HCT116 (cell line): ENCODE data around the gene MFAP3L. TPM values are rescaled to one million over a fixed set of nuclear protein-coding genes. Genes with fewer than 3 reads are reported as not detected.

Experiments
- ATAC-seq: fragments of 200-7000 bp; cut with Tn5 transposase; 2 replicates; pipeline ENCODE4 v1.9.1; 2020; ENCODE audit warnings: mild to moderate bottlenecking, moderate library complexity
- BruUV-seq: library from RNA; stranded (reverse); fragments of 400-500 nt; replicated peaks from 2 replicates; lab custom pipeline; 2021; lab: Mats Ljungman, UMichigan
- CTCF ChIA-PET: fragments of 300-600 bp; sonication (Branson Sonifier 250); formaldehyde crosslinking; loops from one replicate; lab custom pipeline; 2021; ENCODE audit warnings: antibody characterized with exemption; lab: Charles Lee
- POLR2A ChIA-PET: fragments of 300-600, 350-600 bp; sonication (Branson Sonifier 250); formaldehyde crosslinking; loops from one replicate; lab custom pipeline; 2021; ENCODE audit warnings: antibody characterized with exemption; lab: Charles Lee
- RAD21 ChIA-PET, 2 experiments: fragments of 300-600 bp; sonication (Branson Sonifier 250); formaldehyde crosslinking; loops; one replicate each; lab custom pipeline; 2023; ENCODE audit warnings: low total read pairs in 2 of 2; ENCODE audit not compliant: uncharacterized antibody in 2 of 2, unreplicated experiment in 2 of 2, low non-redundant PET in 1 of 2; lab: Charles Lee
- DNase-seq: peaks from one replicate; pipeline ENCODE4 v3.0.0-alpha.2; 2010; ENCODE audit warnings: low read depth, low spot score
- H2AFZ ChIP-seq: fragments of 200-600 bp; shearing (Covaris generic), sonication (generic); 2 replicates; pipeline ENCODE4 v1.6.1; 2017; ENCODE audit warnings: low read depth, mixed run types, mixed read lengths, antibody characterized with exemption, low read length; ENCODE audit not compliant: poor library complexity, severe bottlenecking
- H3K27ac ChIP-seq: 2 replicates; pipeline ENCODE4 v1.5.1; 2012; ENCODE audit warnings: low read depth, low read length
- H3K27me3 ChIP-seq: fragments of 200-600 bp; sonication (generic); 2 replicates; pipeline ENCODE4 v1.6.1; 2016; ENCODE audit warnings: mixed run types, low read length, mixed read lengths; ENCODE audit not compliant: insufficient read depth
- H3K36me3 ChIP-seq, 2 experiments: fragments of 200-500 bp in 1 of 2; fragments of 200-600 bp in 1 of 2; sonication (Bioruptor generic) in 1 of 2; sonication (generic) in 1 of 2; 2 replicates each; pipeline versions ENCODE4 v1.5.1 to v1.6.1; 2014 to 2016; ENCODE audit warnings: low read length in 2 of 2, inconsistent platforms in 1 of 2, mixed read lengths in 1 of 2, mixed run types in 1 of 2; ENCODE audit not compliant: insufficient read depth in 2 of 2, control insufficient read depth in 1 of 2
- H3K4me1 ChIP-seq, 2 experiments: fragments of 200-600 bp in 1 of 2; sonication (generic) in 1 of 2; 2 replicates each; pipeline versions ENCODE4 v1.5.1 to v1.6.1; 2012 to 2017; ENCODE audit warnings: low read length in 2 of 2, inconsistent platforms in 1 of 2, mild to moderate bottlenecking in 1 of 2, mixed read lengths in 1 of 2, mixed run types in 1 of 2, moderate library complexity in 1 of 2; ENCODE audit not compliant: insufficient read depth in 2 of 2, control insufficient read depth in 1 of 2
- H3K4me2 ChIP-seq: fragments of 200-600 bp; sonication (generic); 2 replicates; pipeline ENCODE4 v1.6.1; 2017; ENCODE audit warnings: mixed run types, low read length, mixed read lengths
- H3K4me3 ChIP-seq, 2 experiments: fragments of 200-600 bp in 1 of 2; sonication (generic) in 1 of 2; replicated peaks in 1 of 2; 2 replicates each; pipeline ENCODE4 v1.5.1; 2011 to 2016; ENCODE audit warnings: low read length in 2 of 2, control low read depth in 1 of 2, low read depth in 1 of 2, mild to moderate bottlenecking in 1 of 2, mixed read lengths in 1 of 2, mixed run types in 1 of 2
- H3K79me2 ChIP-seq: fragments of 200-600 bp; sonication (generic); 2 replicates; pipeline ENCODE4 v1.6.1; 2017; ENCODE audit warnings: mild to moderate bottlenecking, mixed run types, low read length, moderate library complexity, mixed read lengths; ENCODE audit not compliant: insufficient read depth
- H3K9ac ChIP-seq: fragments of 200-600 bp; sonication (generic); 2 replicates; pipeline ENCODE4 v1.6.1; 2016; ENCODE audit warnings: low read length, mixed read lengths
- H3K9me2 ChIP-seq: fragments of 200-600 bp; sonication (generic), shearing (Covaris generic); 2 replicates; pipeline ENCODE4 v1.6.1; 2017; ENCODE audit warnings: mixed run types, mild to moderate bottlenecking, moderate library complexity; ENCODE audit not compliant: insufficient read depth
- H3K9me3 ChIP-seq, 2 experiments: fragments of 200-500 bp in 1 of 2; fragments of 200-600 bp in 1 of 2; sonication (Bioruptor generic) in 1 of 2; sonication (generic) in 1 of 2; 2 replicates each; pipeline ENCODE4 v1.6.1; 2014 to 2017; ENCODE audit warnings: low read length in 2 of 2, mixed read lengths in 2 of 2, inconsistent platforms in 1 of 2, low read depth in 1 of 2, mild to moderate bottlenecking in 1 of 2, mixed run types in 1 of 2, moderate library complexity in 1 of 2; ENCODE audit not compliant: control insufficient read depth in 1 of 2, insufficient read depth in 1 of 2
- H4K20me1 ChIP-seq: fragments of 200-600 bp; sonication (generic), shearing (Covaris generic); 2 replicates; pipeline ENCODE4 v1.6.1; 2017; ENCODE audit warnings: mixed run types, mild to moderate bottlenecking, moderate library complexity; ENCODE audit not compliant: insufficient read depth
- CBX3 ChIP-seq: IDR thresholded peaks from 2 replicates; pipeline ENCODE4 v1.6.1; 2012; ENCODE audit warnings: low read depth
- CEBPB ChIP-seq: IDR thresholded peaks from 2 replicates; pipeline ENCODE4 v1.6.1; 2012; ENCODE audit warnings: low read depth
- ELF1 ChIP-seq: IDR thresholded peaks from 2 replicates; pipeline ENCODE4 v1.6.1; 2012; ENCODE audit warnings: low read depth, borderline replicate concordance
- EZH2phosphoT487 ChIP-seq: fragments of 200-600 bp; IDR thresholded peaks from 2 replicates; pipeline ENCODE4 v1.6.1; 2018; ENCODE audit warnings: antibody characterized with exemption, borderline replicate concordance
- FOSL1 ChIP-seq: IDR thresholded peaks from 2 replicates; pipeline ENCODE4 v1.6.1; 2012; ENCODE audit warnings: low read depth
- JUND ChIP-seq: IDR thresholded peaks from 2 replicates; pipeline ENCODE4 v1.6.1; 2012
- MAX ChIP-seq: IDR thresholded peaks from 2 replicates; pipeline ENCODE4 v1.6.1; 2012
- POLR2A ChIP-seq: IDR thresholded peaks from 2 replicates; pipeline ENCODE4 v1.7.0; 2011; ENCODE audit warnings: borderline replicate concordance; ENCODE audit not compliant: insufficient read depth, insufficient read length; ENCODE audit errors: extremely low read depth
- POLR2AphosphoS5 ChIP-seq: IDR thresholded peaks from 2 replicates; pipeline ENCODE4 v1.6.1; 2011; ENCODE audit warnings: mild to moderate bottlenecking, low read depth, low read length, moderate library complexity
- RAD21 ChIP-seq: IDR thresholded peaks from 2 replicates; pipeline ENCODE4 v1.6.1; 2012; ENCODE audit warnings: low read depth, mild to moderate bottlenecking
- SIN3A ChIP-seq: IDR thresholded peaks from 2 replicates; pipeline ENCODE4 v1.6.1; 2012; ENCODE audit warnings: low read depth
- SP1 ChIP-seq: IDR thresholded peaks from 2 replicates; pipeline ENCODE4 v1.6.1; 2012; ENCODE audit warnings: low read depth
- SRF ChIP-seq: IDR thresholded peaks from 2 replicates; pipeline ENCODE4 v1.6.1; 2012; ENCODE audit warnings: low read depth
- YY1 ChIP-seq: IDR thresholded peaks from 2 replicates; pipeline ENCODE4 v1.6.1; 2011; ENCODE audit warnings: low read length, low read depth, moderate library complexity, mild to moderate bottlenecking; ENCODE audit not compliant: insufficient replicate concordance; ENCODE audit errors: extremely low read depth
- ZFX ChIP-seq: fragments of 450-650 bp; IDR thresholded peaks from 2 replicates; pipeline ENCODE4 v1.6.1; 2017
- intact Hi-C: fragments of 100-400 bp; cut with micrococcal nuclease; formaldehyde crosslinking; loops from 2 replicates; pipeline ENCODE4 v1.10.0; 2022
- total RNA-seq: library from RNA; stranded (reverse); gene quantifications from one replicate; pipeline ENCODE4 v1.2.1, GENCODE V29; 2021; ENCODE audit not compliant: unreplicated experiment
- TF ChIP-seq, protein P1 (sequence below), 3 experiments: fragments of 200-600 bp in 1 of 3; sonication (generic) in 1 of 3; IDR thresholded peaks in 2 of 3; conservative IDR thresholded peaks in 1 of 3; 2 replicates each; pipeline ENCODE4 v1.5.1; 2012 to 2017; ENCODE audit warnings: low read depth in 2 of 3, low read length in 2 of 3, antibody characterized with exemption in 1 of 3, borderline replicate concordance in 1 of 3, control low read depth in 1 of 3, mild to moderate bottlenecking in 1 of 3, mixed read lengths in 1 of 3, mixed run types in 1 of 3, moderate library complexity in 1 of 3; ENCODE audit not compliant: insufficient read depth in 1 of 3

MFAP3L gene
- total RNA-seq, 1 experiment from 2014 or later = 8.4 TPM

GRCh38 chr4:169956091-169956843, 69.9 kb downstream of the MFAP3L start:
- no peak overlapping the region for H3K9ac ChIP-seq
- no peaks in the 10 kb centered on the region for H3K36me3 ChIP-seq
- H3K27me3 ChIP-seq = no peaks in the 10 kb centered on the region
- TF ChIP-seq POLR2AphosphoS5 (no peak), ELF1 (no peak), JUND (no peak), SRF (no peak), SP1 (no peak), CBX3 (no peak), RAD21 (no peak), ZFX (no peak), FOSL1 (no peak), EZH2phosphoT487 (no peak), MAX (no peak), CEBPB (no peak), SIN3A (no peak), POLR2A (no peak), YY1 (no peak)
- TF ChIP-seq, protein P1, sequence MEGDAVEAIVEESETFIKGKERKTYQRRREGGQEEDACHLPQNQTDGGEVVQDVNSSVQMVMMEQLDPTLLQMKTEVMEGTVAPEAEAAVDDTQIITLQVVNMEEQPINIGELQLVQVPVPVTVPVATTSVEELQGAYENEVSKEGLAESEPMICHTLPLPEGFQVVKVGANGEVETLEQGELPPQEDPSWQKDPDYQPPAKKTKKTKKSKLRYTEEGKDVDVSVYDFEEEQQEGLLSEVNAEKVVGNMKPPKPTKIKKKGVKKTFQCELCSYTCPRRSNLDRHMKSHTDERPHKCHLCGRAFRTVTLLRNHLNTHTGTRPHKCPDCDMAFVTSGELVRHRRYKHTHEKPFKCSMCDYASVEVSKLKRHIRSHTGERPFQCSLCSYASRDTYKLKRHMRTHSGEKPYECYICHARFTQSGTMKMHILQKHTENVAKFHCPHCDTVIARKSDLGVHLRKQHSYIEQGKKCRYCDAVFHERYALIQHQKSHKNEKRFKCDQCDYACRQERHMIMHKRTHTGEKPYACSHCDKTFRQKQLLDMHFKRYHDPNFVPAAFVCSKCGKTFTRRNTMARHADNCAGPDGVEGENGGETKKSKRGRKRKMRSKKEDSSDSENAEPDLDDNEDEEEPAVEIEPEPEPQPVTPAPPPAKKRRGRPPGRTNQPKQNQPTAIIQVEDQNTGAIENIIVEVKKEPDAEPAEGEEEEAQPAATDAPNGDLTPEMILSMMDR (IDR thresholded peaks at IDR 0.05 in 2 of 3, conservative IDR thresholded peaks at IDR 0.05 in 1 of 3; ENCODE audit: borderline replicate concordance in 1 of 3, insufficient read depth in 1 of 3, low read depth in 2 of 3, low read length in 2 of 3) = no peak
- TF ChIP-seq, all 23 proteins: peak for 0
- H4K20me1 ChIP-seq = no peaks in the 10 kb centered on the region
- RAD21 ChIA-PET = no interaction called here
- H3K9me2 ChIP-seq = no peaks in the 10 kb centered on the region
- H3K4me1 ChIP-seq = no peaks in the 10 kb centered on the region
- BruUV-seq = no TSS peak
- no peak overlapping the region for H3K4me3 ChIP-seq
- H3K27ac ChIP-seq = no peak overlapping the region
- H2AFZ ChIP-seq = no peak overlapping the region
- no peaks in the 10 kb centered on the region for H3K79me2 ChIP-seq
- POLR2A ChIA-PET = no interaction called here
- ATAC-seq (no peak), DNase-seq (no peak)
- CTCF ChIA-PET = no interaction called here
- no peak overlapping the region for H3K4me2 ChIP-seq
- intact Hi-C loops = no loop called here
- no peaks in the 10 kb centered on the region for H3K9me3 ChIP-seq
